Measurements from ENCODE around the gene ZHX3. TPM values are rescaled to one million over a fixed set of nuclear protein-coding genes. Genes with fewer than 3 reads are reported as not detected.
"Not testable (repeated sequence)": the region's sequence is repeated elsewhere in the genome, so short reads cannot be mapped to it uniquely, and the experiment has no call there.

The ZHX3 gene
- total and polyA plus RNA-seq, 10 donors: 1.6 to 26.7 (median 12.3) TPM

GRCh38 chr20:41134362-41135186 is 183.0 kb downstream of the ZHX3 start:
- 68 to 86% (median 82%) methylated on average over 9 of the region's 9 CpGs for WGBS, 5 donors
- Histone ChIP-seq H3K4me3 (no peak overlapping the region), H3K36me3 (no peaks in the 10 kb centered on the region), H3K9me3 (no peaks in the 10 kb centered on the region), H3K27ac (no peak overlapping the region), H3K4me1 (peaks cover 11 to 42% (median 30%) of the 10 kb centered on the region in 6 donors), H3K27me3 (replicated peaks in 1 of 7) (peaks cover 0 to 12% (median 0%) of the 10 kb centered on the region in 7 donors)
- intact Hi-C loops (cut with DNase I; ENCODE audit: low total_unique reads): no loop called here
- TF ChIP-seq CTCF (IDR thresholded peaks at IDR 0.05 in 8 of 11, conservative IDR thresholded peaks at IDR 0.05 in 3 of 11): no peak
- no peak for TF ChIP-seq POLR2AphosphoS5 (IDR thresholded peaks at IDR 0.05)
- no peak for TF ChIP-seq POLR2A (IDR thresholded peaks at IDR 0.05)
- DNase-seq: no peak

- Histone ChIP-seq H3K36me3 (no peaks in the 10 kb centered on the region), H3K27me3 (replicated peaks in 1 of 7) (peaks cover 0 to 12% (median 0%) of the 10 kb centered on the region in 7 donors), H3K9me3 (no peaks in the 10 kb centered on the region), H3K27ac (no peak overlapping the region), H3K4me1 (peaks cover 3 to 35% (median 23%) of the 10 kb centered on the region in 6 donors), H3K4me3 (no peak overlapping the region)
- intact Hi-C loops (cut with DNase I; ENCODE audit: low total_unique reads): no loop called here
- no peak for DNase-seq
- TF ChIP-seq POLR2AphosphoS5 (IDR thresholded peaks at IDR 0.05): peak in 1 of 3 donors; percentile 8
- TF ChIP-seq POLR2A (IDR thresholded peaks at IDR 0.05): no peak
- 68 to 83% (median 78%) methylated on average over 3 to 7 of the region's 7 CpGs for WGBS, 5 donors
Observed at GRCh38 chr20:41133709-41134361, 183.7 kb downstream of the ZHX3 start.

GRCh38 chr20:41132388-41132775 is 185.1 kb downstream of the ZHX3 start:
- H3K36me3 ChIP-seq; H3K27me3 ChIP-seq (replicated peaks in 1 of 7); H3K4me3 ChIP-seq; DNase-seq; intact Hi-C loops (cut with DNase I; ENCODE audit: low total_unique reads); H3K9me3 ChIP-seq; H3K27ac ChIP-seq: not testable (repeated sequence)
- 86 to 93% (median 86%) methylated on average over 9 of the region's 9 CpGs for WGBS, 5 donors
- peaks cover 0 to 22% (median 11%) of the 10 kb centered on the region in 6 donors for H3K4me1 ChIP-seq

GRCh38 chr20:41131594-41132387 is 185.7 kb downstream of the ZHX3 start:
- no peak overlapping the region for H3K27ac ChIP-seq
- intact Hi-C loops (cut with DNase I; ENCODE audit: low total_unique reads): no loop called here
- H3K4me1 ChIP-seq: peaks cover 0 to 21% (median 11%) of the 10 kb centered on the region in 6 donors
- H3K27me3 ChIP-seq (replicated peaks in 1 of 7): no peaks in the 10 kb centered on the region
- no peak for DNase-seq
- peaks cover 0 to 4% (median 0%) of the 10 kb centered on the region in 6 donors for H3K36me3 ChIP-seq
- H3K4me3 ChIP-seq: no peak overlapping the region
- H3K9me3 ChIP-seq: no peaks in the 10 kb centered on the region
- TF ChIP-seq POLR2A (IDR thresholded peaks at IDR 0.05) (no peak), CTCF (IDR thresholded peaks at IDR 0.05 in 8 of 11, conservative IDR thresholded peaks at IDR 0.05 in 3 of 11) (no peak), POLR2AphosphoS5 (IDR thresholded peaks at IDR 0.05) (no peak)
- 67 to 84% (median 79%) methylated on average over 5 of the region's 5 CpGs for WGBS, 5 donors

Small RNAs within 50 kb of the gene (microRNA-seq; reads per million reads assigned to microRNA genes)
- gene MIR6871: 0 to 0.72 (median 0.57) reads per million in 3 donors

Small RNAs within 50 kb of the gene (small RNA-seq; reads per million reads assigned to genes)
- gene AL022394.1 (0 reads per million in 4 donors), gene MIR6871 (0 to 0.06 (median 0) reads per million in 4 donors), gene RN7SL615P (0 reads per million in 4 donors)

Other genes starting within 250 kb of the ZHX3 start
- gene PLCG1, start 180.2 kb downstream of the ZHX3 start, total RNA-seq: 100 to 1,000 TPM in 6 of 7 donors, 10 to 100 TPM in 1; 96.7 to 144 (median 134) TPM
- 10 to 100 TPM; 28.0 to 51.3 (median 29.3) TPM for gene PLCG1, start 180.2 kb downstream of the ZHX3 start, polyA plus RNA-seq
- 1 to 10 TPM; 2.5 to 9.6 (median 4.4) TPM for gene LPIN3, start 23.1 kb upstream of the ZHX3 start, total RNA-seq
- gene LPIN3, start 23.1 kb upstream of the ZHX3 start, polyA plus RNA-seq: 1 to 10 TPM; 2.7 to 8.9 (median 4.1) TPM
- gene EMILIN3, start 49.1 kb upstream of the ZHX3 start, total RNA-seq: not detected
- under 1 TPM; 0.03 to 0.32 (median 0.07) TPM for gene EMILIN3, start 49.1 kb upstream of the ZHX3 start, polyA plus RNA-seq

Data from spleen (tissue), 11 donors.